ENCODE measurements around the gene KCNJ4. TPM values are rescaled to one million over a fixed set of nuclear protein-coding genes. Genes with fewer than 3 reads are reported as not detected.
"Not testable (repeated sequence)": the region's sequence is repeated elsewhere in the genome, so short reads cannot be mapped to it uniquely, and the experiment has no call there.

Gene KCNJ4
- total RNA-seq, 3 donors from 2014 or later = not detected

DNA sequence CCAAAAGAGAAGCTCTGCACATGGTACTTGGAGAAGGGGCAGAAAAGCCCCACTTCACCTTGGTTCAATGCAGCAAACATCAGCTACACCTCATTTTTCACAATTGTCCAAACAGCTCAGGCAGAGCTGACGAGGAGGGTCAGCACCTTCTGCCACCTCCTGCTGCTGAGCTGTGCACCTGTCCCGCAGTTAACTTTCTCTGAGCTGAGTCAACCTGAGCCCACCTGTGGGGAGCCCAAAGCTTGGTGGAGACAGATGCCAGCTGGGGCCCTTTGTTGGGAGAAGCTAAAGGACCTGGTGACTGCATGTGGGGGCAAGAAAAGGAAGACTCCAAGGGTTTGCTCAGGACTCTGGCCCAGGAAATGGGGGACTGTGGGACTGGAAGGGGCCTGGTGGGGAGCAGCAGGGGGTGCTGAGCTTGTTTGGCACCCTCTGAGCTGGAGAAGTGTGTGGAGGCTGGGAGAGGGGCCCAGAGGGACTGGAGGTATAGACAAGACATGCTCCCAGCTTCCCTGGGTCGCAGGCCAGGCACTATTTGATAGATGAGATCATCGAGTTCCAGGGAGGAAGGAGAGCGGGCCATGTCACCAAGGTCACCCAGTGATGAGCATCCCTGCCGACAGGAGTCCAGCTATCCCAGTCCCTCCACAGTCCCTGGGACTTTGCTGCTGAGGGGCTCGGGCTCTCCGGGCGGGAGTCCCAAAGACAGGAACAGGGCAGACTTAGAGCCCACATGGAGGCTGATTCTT is 53.5 kb downstream of the KCNJ4 start:
- no peak for ATAC-seq
- Histone ChIP-seq H3K4me3 (no peak overlapping the region), H3K9me3 (no peaks in the 10 kb centered on the region), H3K4me1 (ENCODE audit: low read depth) (peaks cover 8% of the 10 kb centered on the region), H3K36me3 (ENCODE audit: low read depth) (no peaks in the 10 kb centered on the region)
- TF ChIP-seq, protein P1, sequence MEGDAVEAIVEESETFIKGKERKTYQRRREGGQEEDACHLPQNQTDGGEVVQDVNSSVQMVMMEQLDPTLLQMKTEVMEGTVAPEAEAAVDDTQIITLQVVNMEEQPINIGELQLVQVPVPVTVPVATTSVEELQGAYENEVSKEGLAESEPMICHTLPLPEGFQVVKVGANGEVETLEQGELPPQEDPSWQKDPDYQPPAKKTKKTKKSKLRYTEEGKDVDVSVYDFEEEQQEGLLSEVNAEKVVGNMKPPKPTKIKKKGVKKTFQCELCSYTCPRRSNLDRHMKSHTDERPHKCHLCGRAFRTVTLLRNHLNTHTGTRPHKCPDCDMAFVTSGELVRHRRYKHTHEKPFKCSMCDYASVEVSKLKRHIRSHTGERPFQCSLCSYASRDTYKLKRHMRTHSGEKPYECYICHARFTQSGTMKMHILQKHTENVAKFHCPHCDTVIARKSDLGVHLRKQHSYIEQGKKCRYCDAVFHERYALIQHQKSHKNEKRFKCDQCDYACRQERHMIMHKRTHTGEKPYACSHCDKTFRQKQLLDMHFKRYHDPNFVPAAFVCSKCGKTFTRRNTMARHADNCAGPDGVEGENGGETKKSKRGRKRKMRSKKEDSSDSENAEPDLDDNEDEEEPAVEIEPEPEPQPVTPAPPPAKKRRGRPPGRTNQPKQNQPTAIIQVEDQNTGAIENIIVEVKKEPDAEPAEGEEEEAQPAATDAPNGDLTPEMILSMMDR (IDR thresholded peaks at IDR 0.05) = no peak
- no peak for DNase-seq
- intact Hi-C loops (cut with DNase I, micrococcal nuclease) = no loop called here

DNA sequence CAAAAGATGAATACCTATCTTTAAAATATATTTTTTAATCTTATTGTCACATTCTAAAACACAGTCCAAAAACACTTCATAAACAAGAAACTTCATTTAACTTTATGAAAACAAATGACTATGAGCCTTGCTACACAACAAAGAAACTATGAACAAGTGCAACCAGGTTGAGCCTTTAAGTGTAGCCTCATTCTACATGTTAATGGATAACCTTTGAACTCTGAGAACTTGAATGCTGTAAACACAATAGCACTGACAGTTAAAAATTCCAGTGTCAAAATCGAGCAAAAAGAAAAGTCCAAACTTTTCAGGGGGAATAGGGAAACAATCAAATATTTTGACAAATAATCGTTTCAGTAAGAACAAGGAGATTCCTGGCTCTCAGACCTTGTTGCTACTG is 54.7 kb downstream of the KCNJ4 start:
- H3K9me3 ChIP-seq; H3K4me3 ChIP-seq; intact Hi-C loops (cut with DNase I, micrococcal nuclease); DNase-seq; ATAC-seq; H3K36me3 ChIP-seq (ENCODE audit: low read depth): not testable (repeated sequence)
- H3K4me1 ChIP-seq (ENCODE audit: low read depth) = peaks cover 17% of the 10 kb centered on the region

DNA sequence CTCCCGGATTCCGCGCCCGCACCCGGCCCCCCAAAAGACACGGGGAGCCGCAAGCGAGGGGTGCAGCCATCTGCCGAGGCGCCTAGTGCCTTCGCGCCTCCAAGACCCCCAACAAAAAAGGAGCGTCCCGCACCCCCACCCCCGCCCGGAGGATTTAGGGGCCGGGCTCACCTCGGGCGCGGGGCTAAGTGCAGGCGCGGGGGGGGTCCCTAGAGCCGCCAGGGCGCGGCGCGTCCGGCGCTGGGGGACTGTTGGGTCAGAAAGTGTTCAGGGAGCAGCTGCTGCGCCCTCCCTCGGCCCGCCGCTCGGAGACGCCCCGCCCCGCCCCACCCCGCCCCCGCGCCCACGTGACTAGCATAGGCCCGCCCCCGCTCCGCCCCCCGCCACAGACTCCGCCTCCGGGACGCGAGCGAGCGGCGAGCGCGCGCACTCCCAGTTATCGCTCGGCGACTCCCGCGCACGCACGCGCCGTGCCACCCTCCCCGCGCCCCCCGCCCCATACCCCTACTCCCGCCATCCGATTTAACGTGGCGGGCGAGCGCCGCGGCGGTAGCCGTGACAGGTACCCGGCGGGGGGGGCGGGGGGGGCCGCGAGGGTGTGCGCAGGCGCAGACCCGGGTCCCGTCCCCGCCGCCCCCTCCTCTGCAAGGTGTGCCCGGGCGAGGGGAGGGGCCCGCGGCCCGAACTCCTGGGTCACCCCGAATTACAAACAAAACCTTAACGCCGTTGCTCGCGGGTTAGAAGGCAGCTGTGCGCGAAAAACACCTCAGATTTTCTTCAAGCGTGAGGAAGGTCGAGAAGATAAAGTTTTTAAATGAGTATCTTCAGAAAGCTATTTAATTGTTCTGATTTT is 56.2 kb downstream of the KCNJ4 start:
- H3K36me3 ChIP-seq (ENCODE audit: low read depth) = no peaks in the 10 kb centered on the region
- ATAC-seq = peak; percentile 92
- no peaks in the 10 kb centered on the region for H3K9me3 ChIP-seq
- H3K4me3 ChIP-seq = peak overlapping the region; percentile 78
- intact Hi-C loops (cut with DNase I, micrococcal nuclease) = no loop called here
- TF ChIP-seq, protein P1 (IDR thresholded peaks at IDR 0.05) = no peak
- DNase-seq = peak; percentile 88 to 91 (median 91)
- peaks cover 17% of the 10 kb centered on the region for H3K4me1 ChIP-seq (ENCODE audit: low read depth)

DNA sequence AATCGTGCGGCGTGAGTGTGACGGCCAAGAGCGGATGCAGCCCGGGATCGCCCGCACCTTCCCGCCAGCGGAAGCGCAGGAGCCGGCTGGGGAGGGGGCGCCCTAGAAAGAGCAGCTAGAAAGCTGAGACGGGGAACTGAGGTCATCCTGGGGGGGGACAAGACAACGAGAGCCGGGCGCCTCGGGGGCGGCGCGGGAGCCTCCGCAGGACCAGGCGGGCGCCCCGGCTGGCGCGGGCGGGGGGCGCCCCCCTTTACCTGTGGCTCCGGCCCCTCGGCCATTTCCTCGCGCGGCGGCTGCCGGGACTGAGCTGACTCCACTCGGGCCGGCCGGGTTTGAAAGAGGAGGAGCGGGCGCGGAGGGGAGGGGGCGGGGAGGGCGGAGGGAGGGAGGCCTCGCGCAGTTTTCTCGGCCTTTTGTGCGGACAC is 56.8 kb downstream of the KCNJ4 start:
- H3K36me3 ChIP-seq (ENCODE audit: low read depth); H3K9me3 ChIP-seq; intact Hi-C loops (cut with DNase I, micrococcal nuclease): not testable (repeated sequence)
- peaks cover 17% of the 10 kb centered on the region for H3K4me1 ChIP-seq (ENCODE audit: low read depth)
- H3K4me3 ChIP-seq = peak overlapping the region; percentile 78
- peak; percentile 79 for ATAC-seq
- DNase-seq = peak; percentile 75 to 85 (median 82)

DNA sequence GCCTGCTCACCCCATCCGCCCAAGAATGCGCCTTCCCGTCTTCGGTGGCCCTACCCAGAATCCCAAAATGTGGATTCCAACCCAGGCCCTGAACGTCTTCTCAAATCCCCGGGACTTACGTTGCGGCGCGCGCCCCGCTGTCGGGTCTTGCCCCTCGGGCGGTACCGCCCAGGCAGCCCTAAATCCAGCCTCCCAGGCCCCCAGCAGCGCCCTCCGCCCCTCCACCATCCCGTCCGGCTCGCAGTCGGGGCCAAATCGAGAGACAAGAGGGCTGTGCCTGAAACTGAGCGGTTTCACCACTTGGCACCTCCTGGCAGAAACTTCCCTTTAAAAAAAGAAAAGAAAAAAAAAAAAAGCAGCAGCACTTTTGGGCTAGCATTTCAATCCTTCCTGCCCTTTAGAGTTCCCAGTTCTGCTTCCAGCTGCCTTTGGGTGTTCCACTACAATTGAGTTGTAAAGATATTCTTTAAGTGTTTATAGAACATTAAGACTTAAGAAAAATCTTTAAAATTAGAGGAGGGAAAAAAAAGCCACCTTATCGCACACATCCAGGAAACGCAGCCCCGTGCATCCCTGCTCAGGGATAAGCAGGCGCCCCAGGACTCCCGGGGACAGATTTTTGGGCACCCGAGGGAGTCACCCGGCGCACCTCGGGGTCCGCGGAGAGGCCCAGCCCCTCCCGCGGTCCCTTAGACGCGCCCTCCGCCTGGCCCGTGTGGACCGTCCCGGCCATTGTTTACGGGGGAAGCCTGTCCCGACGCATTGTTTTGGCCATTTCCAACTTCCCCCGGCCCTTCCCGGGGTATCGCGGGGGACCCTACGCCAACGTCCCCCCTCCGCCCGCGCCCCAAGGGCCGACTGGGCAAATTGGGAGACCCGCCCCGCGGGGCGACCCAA is 57.6 kb downstream of the KCNJ4 start:
- TF ChIP-seq, protein P1 (IDR thresholded peaks at IDR 0.05) = no peak
- DNase-seq (peak; percentile 51 to 78 (median 67)), ATAC-seq (peak; percentile 28)
- Histone ChIP-seq H3K36me3 (ENCODE audit: low read depth) (no peaks in the 10 kb centered on the region), H3K9me3 (no peaks in the 10 kb centered on the region), H3K4me3 (peak overlapping the region; percentile 78), H3K4me1 (ENCODE audit: low read depth) (peaks cover 17% of the 10 kb centered on the region)
- intact Hi-C loops (cut with DNase I, micrococcal nuclease) = no loop called here

DNA sequence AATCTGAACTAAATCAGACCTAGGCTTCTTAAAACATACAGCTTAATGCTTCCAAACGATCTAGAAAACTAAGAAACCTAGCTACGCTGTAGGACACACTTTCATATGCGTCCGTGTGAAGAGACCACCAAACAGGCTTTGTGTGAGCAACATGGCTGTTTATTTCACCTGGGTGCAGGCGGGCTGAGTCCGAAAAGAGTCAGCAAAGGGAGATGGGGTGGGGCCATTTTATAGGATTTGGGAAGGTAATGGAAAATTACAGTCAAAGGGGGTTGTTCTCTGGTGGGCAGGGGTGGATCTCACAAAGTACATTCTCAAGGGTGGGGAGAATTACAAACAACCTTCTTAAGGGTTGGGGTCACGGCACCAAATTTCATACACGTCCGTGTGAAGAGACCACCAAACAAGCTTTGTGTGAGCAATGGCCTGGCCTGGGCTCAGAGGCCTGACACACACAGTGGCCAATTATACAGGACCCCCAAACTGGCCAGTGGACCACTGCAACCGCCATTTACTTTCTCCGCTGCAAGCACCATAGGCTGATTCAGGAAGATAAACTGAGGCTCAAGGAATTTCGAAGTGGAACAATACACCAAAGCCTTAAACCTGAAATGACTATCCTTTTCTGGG is 58.4 kb downstream of the KCNJ4 start:
- H3K4me1 ChIP-seq (ENCODE audit: low read depth) = peaks cover 17% of the 10 kb centered on the region
- intact Hi-C loops (cut with DNase I, micrococcal nuclease); DNase-seq; H3K9me3 ChIP-seq; H3K36me3 ChIP-seq (ENCODE audit: low read depth); ATAC-seq; H3K4me3 ChIP-seq: not testable (repeated sequence)

DNA sequence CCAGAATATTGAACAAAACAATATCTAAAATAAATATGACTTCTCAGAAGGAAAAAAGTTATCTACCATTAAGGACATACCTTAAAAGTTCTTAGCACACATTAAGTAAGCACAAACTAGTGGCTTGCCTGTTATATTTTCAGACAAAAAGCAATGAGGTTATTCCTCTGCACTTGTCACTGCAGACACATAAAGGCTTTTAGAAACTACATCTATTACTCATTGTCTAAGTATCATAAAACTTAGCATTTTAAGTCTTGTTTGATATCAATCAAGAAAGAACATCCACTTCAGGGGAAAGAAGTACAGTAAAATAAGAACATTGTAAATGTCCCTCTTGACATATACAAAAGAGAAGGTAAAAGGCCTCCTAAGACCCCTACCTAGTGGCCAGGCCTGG is 59.1 kb downstream of the KCNJ4 start:
- ATAC-seq; H3K9me3 ChIP-seq; intact Hi-C loops (cut with DNase I, micrococcal nuclease); H3K4me3 ChIP-seq; H3K36me3 ChIP-seq (ENCODE audit: low read depth); DNase-seq: not testable (repeated sequence)
- H3K4me1 ChIP-seq (ENCODE audit: low read depth) = peaks cover 17% of the 10 kb centered on the region

DNA sequence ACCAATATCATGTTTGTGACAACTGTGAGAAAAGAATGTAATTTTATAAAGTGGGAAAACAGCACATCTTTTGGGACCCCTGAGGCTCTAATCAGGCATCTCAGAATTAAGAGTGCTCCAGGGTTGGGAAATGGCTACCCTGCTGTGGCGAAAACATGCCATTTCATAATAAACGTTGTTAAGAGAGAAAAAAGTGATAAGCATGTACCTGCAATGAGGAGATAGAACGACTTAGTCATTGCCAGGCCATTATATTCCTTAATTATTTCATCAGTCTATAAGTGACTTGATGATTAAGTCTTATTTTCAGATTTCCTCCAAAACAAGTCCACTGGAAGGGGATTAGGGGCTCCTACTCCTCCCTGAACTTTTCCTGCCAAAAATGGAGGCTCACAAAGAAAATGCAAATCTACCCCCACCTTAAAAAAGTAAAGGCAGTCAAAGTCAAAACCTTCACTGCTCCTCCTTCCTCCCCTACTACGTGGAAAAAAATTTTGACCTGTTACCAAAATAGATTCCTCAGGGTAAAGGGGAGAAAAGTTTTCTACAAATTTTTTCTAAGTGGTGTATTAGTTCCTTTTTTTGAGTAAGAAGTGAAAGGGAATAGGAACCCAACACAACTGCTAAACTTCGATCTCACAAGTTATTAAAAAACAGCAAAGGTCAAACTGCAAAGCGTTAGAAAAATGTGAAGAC is 59.9 kb downstream of the KCNJ4 start:
- H3K9me3 ChIP-seq; H3K4me3 ChIP-seq; ATAC-seq; DNase-seq; H3K36me3 ChIP-seq (ENCODE audit: low read depth); intact Hi-C loops (cut with DNase I, micrococcal nuclease): not testable (repeated sequence)
- H3K4me1 ChIP-seq (ENCODE audit: low read depth) = peaks cover 14% of the 10 kb centered on the region

DNA sequence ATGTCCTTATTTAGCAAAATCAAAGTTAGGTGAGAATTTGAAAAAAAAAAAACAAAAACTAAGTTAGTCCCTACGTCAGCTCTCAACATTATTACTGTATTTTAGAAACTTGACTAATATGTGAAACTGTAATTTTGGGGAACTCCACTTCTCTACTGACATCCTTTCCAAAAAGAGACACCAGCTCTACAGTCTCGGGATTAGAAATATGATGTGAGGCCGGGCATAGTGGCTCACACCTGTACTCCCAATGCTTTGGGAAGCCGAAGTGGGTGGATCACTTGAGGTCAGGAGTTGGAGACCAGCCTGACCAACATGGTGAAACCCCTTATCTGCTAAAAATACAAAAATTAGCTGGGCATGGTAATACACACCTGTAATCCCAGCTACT is 65.6 kb downstream of the KCNJ4 start:
- intact Hi-C loops (cut with DNase I, micrococcal nuclease); H3K36me3 ChIP-seq (ENCODE audit: low read depth); ATAC-seq; H3K9me3 ChIP-seq; DNase-seq; H3K4me3 ChIP-seq; H3K4me1 ChIP-seq (ENCODE audit: low read depth): not testable (repeated sequence)

Measured in mucosa of descending colon (tissue), 3 donors.